ENCODE results near the gene DMXL2.
"Not testable (repeated sequence)": the region's sequence is repeated elsewhere in the genome, so short reads cannot be mapped to it uniquely, and the experiment has no call there.

DMXL2 gene

GRCh38 chr15:51494411-51495314, 127.9 kb downstream of the DMXL2 start:
- peak; percentile 12 to 13 for DNase-seq (ENCODE audit: low read depth in 2 of 2)

- DNase-seq (ENCODE audit: low read depth in 2 of 2): no peak
Measured at GRCh38 chr15:51493892-51494291, 128.7 kb downstream of the DMXL2 start.

GRCh38 chr15:51492528-51492927, 130.0 kb downstream of the DMXL2 start:
- DNase-seq (ENCODE audit: low read depth in 2 of 2): no peak

GRCh38 chr15:51491941-51492340, 130.6 kb downstream of the DMXL2 start:
- DNase-seq (ENCODE audit: low read depth in 2 of 2): no peak

- no peak for DNase-seq (ENCODE audit: low read depth in 2 of 2)
Measured at GRCh38 chr15:51484781-51485180, 137.8 kb downstream of the DMXL2 start.

GRCh38 chr15:51483985-51484384, 138.6 kb downstream of the DMXL2 start:
- no peak for DNase-seq (ENCODE audit: low read depth in 2 of 2)

GRCh38 chr15:51483520-51483919, 139.1 kb downstream of the DMXL2 start:
- no peak for DNase-seq (ENCODE audit: low read depth in 2 of 2)

- DNase-seq (ENCODE audit: low read depth in 2 of 2): no peak
Measured at GRCh38 chr15:51475736-51476135, 146.8 kb downstream of the DMXL2 start.

GRCh38 chr15:51470512-51470911, 152.1 kb downstream of the DMXL2 start:
- no peak for DNase-seq (ENCODE audit: low read depth in 2 of 2)

GRCh38 chr15:51460796-51461195, 161.8 kb downstream of the DMXL2 start:
- peak; percentile 22 to 29 for DNase-seq (ENCODE audit: low read depth in 2 of 2)

GRCh38 chr15:51450001-51450400, 172.6 kb downstream of the DMXL2 start:
- DNase-seq (ENCODE audit: low read depth in 2 of 2): no peak

- DNase-seq (ENCODE audit: low read depth in 2 of 2): no peak
Measured at GRCh38 chr15:51448622-51449399, 173.8 kb downstream of the DMXL2 start.

GRCh38 chr15:51447855-51448621, 174.5 kb downstream of the DMXL2 start:
- no peak for DNase-seq (ENCODE audit: low read depth in 2 of 2)

GRCh38 chr15:51446029-51446744, 176.4 kb downstream of the DMXL2 start:
- not testable (repeated sequence) for DNase-seq (ENCODE audit: low read depth in 2 of 2)

- no peak for DNase-seq (ENCODE audit: low read depth in 2 of 2)
Measured at GRCh38 chr15:51444807-51445206, 177.8 kb downstream of the DMXL2 start.

- no peak for DNase-seq (ENCODE audit: low read depth in 2 of 2)
Measured at GRCh38 chr15:51444112-51444511, 178.5 kb downstream of the DMXL2 start.

- DNase-seq (ENCODE audit: low read depth in 2 of 2): no peak
Measured at GRCh38 chr15:51443282-51443914, 179.2 kb downstream of the DMXL2 start.

GRCh38 chr15:51438526-51438925, 184.0 kb downstream of the DMXL2 start:
- DNase-seq (ENCODE audit: low read depth in 2 of 2): no peak

- DNase-seq (ENCODE audit: low read depth in 2 of 2): no peak
Measured at GRCh38 chr15:51425517-51426040, 197.0 kb downstream of the DMXL2 start.

- DNase-seq (ENCODE audit: low read depth in 2 of 2): no peak
Measured at GRCh38 chr15:51424780-51425179, 197.8 kb downstream of the DMXL2 start.

- DNase-seq (ENCODE audit: low read depth in 2 of 2): not testable (repeated sequence)
Measured at GRCh38 chr15:51423040-51423439, 199.5 kb downstream of the DMXL2 start.
